OCI-LY7 (cell line): ENCODE data around the gene MANBA.
"Not testable (repeated sequence)": the region's sequence is repeated elsewhere in the genome, so short reads cannot be mapped to it uniquely, and the experiment has no call there.

Experiments used
- CTCF ChIP-seq: fragments of 200-600 bp; sonication (generic); conservative IDR thresholded peaks from 2 replicates; pipeline ENCODE4 v1.5.1; 2014; ENCODE audit warnings: mild to moderate bottlenecking, antibody characterized with exemption, low read length, moderate library complexity, mixed read lengths
- EZH2phosphoT487 ChIP-seq: fragments of 200-600 bp; sonication (generic); IDR thresholded peaks from 2 replicates; pipeline ENCODE4 v1.6.1; 2018; ENCODE audit warnings: low read depth, borderline replicate concordance, mild to moderate bottlenecking, mixed run types, antibody characterized with exemption, low read length, moderate library complexity, mixed read lengths

DNA sequence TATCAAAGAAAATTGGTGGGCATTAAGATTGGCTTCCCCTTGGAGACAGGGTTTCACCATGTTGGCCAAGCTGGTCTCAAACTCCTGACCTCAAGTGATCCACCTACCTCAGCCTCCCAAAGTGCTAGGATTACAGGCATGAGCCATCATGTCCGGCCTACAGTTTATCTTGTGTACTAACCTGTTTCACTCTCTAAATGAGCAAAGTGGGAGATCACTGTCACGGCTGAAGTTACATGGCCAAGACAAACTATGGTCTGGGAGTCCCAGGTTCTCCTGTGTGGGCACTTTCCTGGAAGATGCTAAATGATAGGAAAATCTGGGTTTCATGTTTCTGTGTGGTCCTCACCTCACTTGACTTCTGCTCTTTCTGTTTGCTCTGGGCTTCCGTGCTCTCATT, 33.8 kb downstream of the MANBA start:
- TF ChIP-seq CTCF, EZH2phosphoT487: not testable (repeated sequence)
